A172 (cell line): ENCODE data around the gene ABCC5. TPM values are rescaled to one million over a fixed set of nuclear protein-coding genes. Genes with fewer than 3 reads are reported as not detected.
"Not testable (repeated sequence)": the region's sequence is repeated elsewhere in the genome, so short reads cannot be mapped to it uniquely, and the experiment has no call there.

Source experiments
- DNase-seq: peaks from one replicate; pipeline ENCODE4 v3.0.0-alpha.2; 2015; ENCODE audit warnings: low spot score
- total RNA-seq: library from RNA; depleted of rRNA; stranded (reverse); fragments of >200 nt; shearing (Covaris generic); gene quantifications from 2 replicates; pipeline ENCODE4 v1.2.3, GENCODE V29; 2014; rRNA removed

The ABCC5 gene
- 12.8 and 16.6 TPM in 2 replicates for total RNA-seq

DNA sequence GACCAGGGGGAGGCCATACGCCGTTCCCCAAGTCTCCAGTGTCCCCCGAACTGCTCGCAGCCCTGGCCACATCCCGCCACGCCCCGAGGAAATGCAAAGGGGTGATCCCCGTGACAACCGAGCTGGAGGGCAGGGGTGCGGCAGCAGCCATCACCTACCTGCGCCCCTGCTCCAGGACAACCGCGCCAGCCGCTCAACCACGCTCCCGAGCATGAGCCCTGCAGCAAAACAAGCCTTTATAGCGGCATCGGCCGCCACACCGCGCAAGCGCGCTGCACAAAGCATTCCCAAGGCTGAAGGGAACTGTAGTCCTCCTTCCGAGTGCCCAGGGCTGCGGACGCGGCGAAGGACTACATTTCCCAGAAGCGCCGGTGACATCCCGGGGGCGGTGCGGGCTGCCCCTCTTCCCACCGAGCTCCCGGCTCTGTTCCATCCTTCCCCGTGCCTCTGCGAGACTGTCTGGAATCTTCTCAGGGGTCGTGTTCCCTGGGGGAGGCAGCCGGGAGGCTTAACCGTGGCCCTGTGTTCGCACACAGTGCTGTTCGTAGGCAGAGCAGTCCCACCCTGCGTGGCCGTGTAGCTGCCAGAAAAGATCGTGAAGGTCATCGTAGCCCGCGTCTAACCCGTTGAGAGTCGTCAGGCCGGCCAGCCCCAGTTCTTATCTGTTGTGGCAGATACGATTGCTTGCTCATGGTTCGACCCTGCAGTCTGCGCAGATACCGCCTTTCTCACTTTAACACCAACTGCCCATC, at the start of gene ABCC5:
Gene ABCC5, minus strand, starts transcription at position 213 of the 752 bp plus-strand sequence. CDS start 3,492 bp downstream, outside the sequence.
- peak; percentile 93 for DNase-seq

- no peak for DNase-seq
Observed at GRCh38 chr3:184066211-184066610, 48.5 kb upstream of the ABCC5 start.

GRCh38 chr3:184062637-184063036, 45.0 kb upstream of the ABCC5 start:
- no peak for DNase-seq

GRCh38 chr3:184059424-184059823, 41.7 kb upstream of the ABCC5 start:
- DNase-seq: no peak

GRCh38 chr3:184058029-184058428, 40.3 kb upstream of the ABCC5 start:
- DNase-seq: no peak

DNA sequence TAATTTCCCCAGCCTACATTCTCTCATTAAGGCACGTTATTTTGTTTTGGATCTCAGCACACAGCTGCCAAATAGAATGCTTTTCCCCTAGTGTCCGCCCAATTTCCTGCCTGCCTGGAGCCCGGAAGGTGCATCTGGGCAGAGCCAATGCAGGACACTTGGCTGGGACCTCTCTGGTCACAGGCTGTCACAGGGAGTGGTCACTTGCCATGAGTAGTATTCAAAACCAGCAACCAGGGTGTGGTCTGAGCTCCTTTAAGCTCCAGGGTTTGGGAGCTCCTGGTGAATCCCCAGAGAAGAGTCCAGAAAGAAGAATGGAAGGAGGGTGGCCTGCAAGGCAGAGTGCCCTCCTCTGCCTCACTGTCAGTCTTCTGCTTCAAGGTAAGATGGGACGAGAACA, 35.1 kb upstream of the ABCC5 start, which contains the start of gene HTR3C:
Gene HTR3C, plus strand, starts transcription at position 281 of the 400 bp plus-strand sequence. Its CDS starts 34 bp downstream, at position 315.
- no peak for DNase-seq

- DNase-seq: no peak
Observed at GRCh38 chr3:184050217-184050847, 32.6 kb upstream of the ABCC5 start.

GRCh38 chr3:184045995-184046394, 28.3 kb upstream of the ABCC5 start:
- DNase-seq: no peak

GRCh38 chr3:184042617-184043016, 24.9 kb upstream of the ABCC5 start:
- DNase-seq: no peak

DNA sequence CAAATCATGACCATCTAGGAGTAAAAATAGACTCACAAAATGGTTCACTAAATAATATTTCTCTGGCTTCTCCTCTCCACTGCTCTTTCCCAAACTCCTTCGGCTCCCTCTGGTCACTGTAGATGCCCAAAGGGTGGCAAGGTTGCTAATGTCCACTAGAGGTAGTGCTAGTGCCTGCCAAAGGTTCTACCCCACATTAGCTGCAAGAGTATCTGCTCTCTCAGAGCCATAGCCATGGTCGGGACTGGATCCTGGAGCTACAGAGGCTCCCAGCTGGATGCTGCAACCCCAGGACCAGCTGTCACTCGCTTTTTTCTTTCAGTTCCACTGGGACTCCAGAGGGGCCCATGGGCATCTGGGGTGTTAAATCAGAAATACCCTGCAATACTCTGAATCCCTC, 22.3 kb upstream of the ABCC5 start:
- DNase-seq: peak; percentile 51

DNA sequence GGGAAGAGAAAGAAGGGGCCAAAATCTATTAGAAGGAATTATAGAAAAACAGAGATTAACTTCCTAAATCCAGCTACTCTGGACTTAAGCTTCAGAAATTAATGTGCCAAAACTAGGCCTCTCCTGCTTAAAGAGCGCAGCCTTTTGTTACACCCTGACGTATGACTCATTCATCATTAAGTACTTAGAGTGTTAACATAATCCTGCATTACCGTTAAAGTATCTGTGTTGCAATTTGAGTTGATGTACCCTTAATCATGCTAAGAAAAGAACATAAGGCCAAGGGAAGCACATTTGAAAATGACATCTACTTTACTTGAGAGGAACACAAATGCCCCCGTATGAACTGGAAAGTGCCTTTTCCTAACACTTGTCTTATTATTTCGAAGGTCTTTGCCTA, 21.7 kb upstream of the ABCC5 start:
- no peak for DNase-seq

DNA sequence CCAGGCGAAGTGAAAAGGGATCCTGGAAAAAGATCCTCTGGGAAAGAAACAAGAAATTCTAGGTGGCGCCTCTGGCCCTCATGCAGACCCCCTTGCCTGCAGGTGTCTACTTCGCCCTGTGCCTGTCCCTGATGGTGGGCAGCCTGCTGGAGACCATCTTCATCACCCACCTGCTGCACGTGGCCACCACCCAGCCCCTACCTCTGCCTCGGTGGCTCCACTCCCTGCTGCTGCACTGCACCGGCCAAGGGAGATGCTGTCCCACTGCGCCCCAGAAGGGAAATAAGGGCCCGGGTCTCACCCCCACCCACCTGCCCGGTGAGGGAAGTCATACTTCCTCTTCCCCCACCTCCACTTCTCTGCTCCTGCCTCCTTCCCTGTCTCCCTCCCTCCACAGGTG, 20.6 kb upstream of the ABCC5 start:
- not testable (repeated sequence) for DNase-seq

DNA sequence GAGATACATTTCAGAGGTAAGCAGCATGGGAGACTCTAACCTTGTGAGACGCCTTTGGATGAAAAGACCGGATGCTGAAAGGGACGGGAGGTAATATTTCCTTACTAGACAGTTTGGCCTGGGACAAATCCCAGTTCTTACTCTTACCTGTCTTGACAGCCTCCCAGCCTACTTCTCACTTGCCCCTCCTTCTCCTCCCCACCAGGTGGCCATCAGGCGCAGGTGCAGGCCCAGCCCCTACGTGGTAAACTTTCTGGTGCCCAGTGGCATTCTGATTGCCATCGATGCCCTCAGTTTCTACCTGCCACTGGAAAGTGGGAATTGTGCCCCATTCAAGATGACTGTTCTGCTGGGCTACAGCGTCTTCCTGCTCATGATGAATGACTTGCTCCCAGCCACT, 20.1 kb upstream of the ABCC5 start:
- DNase-seq: no peak

DNA sequence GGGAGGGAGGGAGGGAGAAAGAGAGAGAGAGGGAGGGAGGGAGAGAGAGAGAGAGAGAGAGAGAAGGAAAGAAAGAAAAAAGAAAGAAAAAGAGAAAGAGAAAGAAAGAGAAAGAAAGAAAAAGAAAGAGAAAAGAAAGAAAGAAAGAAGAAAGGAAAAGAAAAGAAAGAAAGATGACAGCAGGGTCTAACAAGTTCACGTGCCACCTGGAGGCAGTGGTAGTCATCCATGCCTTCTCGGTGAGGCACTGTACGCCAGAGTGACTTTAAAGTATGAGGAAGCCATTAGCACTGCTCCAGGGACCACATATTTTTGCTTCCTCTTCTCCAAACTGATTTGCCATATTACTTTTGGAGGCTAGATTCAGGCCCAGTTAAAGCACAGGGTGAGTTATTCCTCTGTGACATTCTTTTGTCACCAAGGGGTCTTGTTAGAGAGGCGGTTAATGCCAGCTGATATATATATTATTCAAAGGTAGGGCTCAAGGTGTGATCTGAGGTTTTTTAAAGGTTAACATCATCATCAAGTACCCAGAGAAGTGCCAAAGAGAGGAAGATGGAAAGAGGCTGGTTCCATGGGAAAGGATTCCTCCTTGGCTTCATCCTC, 13.6 kb upstream of the ABCC5 start, which contains the start of gene HTR3D:
Gene HTR3D, plus strand, starts transcription at position 556 of the 606 bp plus-strand sequence. Its CDS starts 0 bp downstream, at position 556.
- no peak for DNase-seq

DNA sequence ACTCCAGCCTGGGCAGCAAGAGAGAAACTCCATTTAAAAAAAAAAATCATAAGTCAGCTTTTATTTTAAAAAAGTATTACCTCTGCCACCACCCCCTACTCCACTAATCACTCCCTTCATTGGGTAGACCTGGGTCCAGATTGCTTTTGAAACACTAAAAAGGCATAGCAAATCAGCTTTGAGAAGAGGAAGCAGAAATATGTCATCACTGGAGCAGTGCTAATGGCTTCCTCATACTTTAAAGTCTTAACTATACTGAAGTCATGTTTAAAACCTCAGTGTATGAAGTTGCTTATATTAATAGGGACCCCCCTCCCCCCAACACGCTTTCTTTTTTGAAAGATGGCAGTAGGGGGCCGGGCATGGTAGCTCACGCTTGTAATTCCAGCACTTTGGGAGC, 12.9 kb upstream of the ABCC5 start:
- DNase-seq: no peak

GRCh38 chr3:184029443-184029842, 11.8 kb upstream of the ABCC5 start:
- no peak for DNase-seq

GRCh38 chr3:184028275-184028890, 10.7 kb upstream of the ABCC5 start:
- not testable (repeated sequence) for DNase-seq

- not testable (repeated sequence) for DNase-seq
Observed at GRCh38 chr3:184025256-184025655, 7.6 kb upstream of the ABCC5 start.

- DNase-seq: no peak
Observed at GRCh38 chr3:184022323-184022722, 4.6 kb upstream of the ABCC5 start.

- DNase-seq: no peak
Observed at GRCh38 chr3:184018424-184018973, 815 bp upstream of the ABCC5 start.

DNA sequence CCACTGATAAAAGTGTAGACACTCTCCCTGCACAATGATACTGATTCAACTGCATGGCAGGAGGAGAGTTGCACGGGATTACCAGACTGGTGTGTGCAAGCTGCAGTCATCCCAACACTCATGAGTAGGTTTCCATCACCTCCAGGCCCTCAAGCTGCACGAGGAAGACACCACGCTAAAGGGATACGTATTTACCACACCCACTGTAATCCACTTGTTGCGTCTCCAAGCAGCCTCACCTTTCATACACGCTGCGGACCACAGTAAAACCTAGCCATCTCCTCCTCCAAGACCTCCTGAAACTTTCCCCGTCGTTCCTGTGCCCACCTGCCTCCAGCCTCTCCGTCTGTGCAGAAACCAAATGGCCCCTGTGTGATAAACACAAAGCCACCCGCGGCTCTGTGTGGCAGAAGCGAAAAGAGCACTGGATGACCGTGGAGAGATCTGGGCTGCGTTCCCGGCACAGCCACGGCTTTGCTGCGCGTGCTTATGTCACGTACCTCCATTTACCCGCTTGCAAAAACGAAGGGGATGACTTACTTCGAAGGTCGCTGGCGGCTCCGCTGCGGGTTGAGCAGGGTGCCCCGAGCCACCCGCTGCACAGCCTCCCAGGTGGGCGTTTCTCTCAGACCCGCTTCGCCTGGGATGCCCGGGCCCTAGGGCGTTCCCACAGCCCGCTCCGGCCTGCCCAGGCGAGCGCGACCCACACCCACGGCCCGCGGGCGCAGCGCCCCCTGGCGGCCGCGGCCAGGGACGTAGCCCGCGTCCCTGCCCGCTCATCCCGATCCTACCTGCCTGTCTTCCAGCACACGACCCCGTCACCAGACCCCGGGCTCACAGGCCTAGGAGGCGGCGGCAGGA, 643 bp downstream of the ABCC5 start:
- DNase-seq: peak; percentile 51
